ENCODE results near the gene CCDC187.

CCDC187 gene

DNA sequence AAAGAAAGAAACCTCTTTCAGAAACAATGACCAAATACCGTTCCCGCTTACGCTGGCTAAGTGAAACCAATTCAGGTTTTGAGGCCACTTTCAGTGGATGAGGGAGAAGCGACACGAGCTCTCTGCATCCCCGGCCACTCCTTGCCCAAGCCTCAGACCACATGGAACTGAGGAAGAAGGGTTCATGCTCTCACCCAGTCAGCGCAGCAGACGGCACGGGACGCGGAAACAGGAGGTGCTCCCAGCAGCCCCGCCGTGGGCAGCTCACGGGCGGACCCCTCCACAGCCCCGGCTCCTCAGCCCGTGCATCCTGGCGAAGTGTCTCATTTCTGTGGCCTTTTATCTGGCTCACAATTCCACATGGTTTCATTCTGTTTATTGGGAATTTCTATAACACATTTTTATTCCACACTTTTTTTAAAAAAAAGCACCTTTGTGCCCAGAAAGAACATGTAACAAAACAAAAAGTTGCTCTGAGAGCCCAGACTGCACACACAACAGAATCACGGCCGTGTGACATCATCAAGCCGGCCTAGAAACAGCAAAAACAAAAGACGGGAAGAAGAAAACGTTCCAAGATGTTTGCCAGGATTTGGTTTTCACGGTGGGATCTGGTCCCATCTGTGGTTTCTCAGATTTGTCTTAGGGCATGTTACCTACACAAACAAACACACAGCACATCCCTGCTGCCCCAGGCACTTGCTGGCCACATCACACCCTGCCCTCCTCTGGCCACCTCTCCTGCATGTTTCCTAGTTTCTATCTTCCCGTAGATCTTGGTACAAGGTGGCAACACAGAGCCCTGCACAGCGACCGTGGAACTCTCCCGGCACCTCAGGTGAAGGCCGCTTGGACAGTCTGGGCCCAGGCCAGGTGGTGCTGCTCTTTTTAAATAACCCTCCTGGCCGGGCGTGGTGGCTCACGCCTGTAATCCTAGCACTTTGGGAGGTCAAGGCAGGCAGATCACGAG, 74.5 kb downstream of the CCDC187 start:
- FAIRE-seq: no peak
- DNase-seq (ENCODE audit: insufficient read length, low spot score): no peak
- TF ChIP-seq POU2F2 (IDR thresholded peaks at IDR 0.05; ENCODE audit: low read depth, low read length) (no peak), PAX5 (IDR thresholded peaks at IDR 0.05; ENCODE audit: insufficient read depth, low read length, severe bottlenecking) (no peak), POLR2A (IDR thresholded peaks at IDR 0.05; ENCODE audit: low read depth, low read length) (no peak), SPI1 (IDR thresholded peaks at IDR 0.05; ENCODE audit: low read depth, low read length) (no peak), TAF1 (IDR thresholded peaks at IDR 0.05; ENCODE audit: low read depth, low read length) (no peak), POLR2AphosphoS5 (IDR thresholded peaks at IDR 0.05; ENCODE audit: low read depth, low read length) (no peak)

- DNase-seq (ENCODE audit: insufficient read length, low spot score) (no peak), FAIRE-seq (no peak)
Measured at GRCh38 chr9:136228107-136228875, 75.6 kb downstream of the CCDC187 start.

GRCh38 chr9:136226680-136227407, 77.0 kb downstream of the CCDC187 start:
- DNase-seq (ENCODE audit: insufficient read length, low spot score) (no peak), FAIRE-seq (no peak)
- TF ChIP-seq PAX5 (IDR thresholded peaks at IDR 0.05; ENCODE audit: insufficient read depth, low read length, severe bottlenecking): no peak
- TF ChIP-seq POLR2A (IDR thresholded peaks at IDR 0.05; ENCODE audit: low read depth, low read length): no peak
- TF ChIP-seq SPI1 (IDR thresholded peaks at IDR 0.05; ENCODE audit: low read depth, low read length): no peak
- no peak for TF ChIP-seq POLR2AphosphoS5 (IDR thresholded peaks at IDR 0.05; ENCODE audit: low read depth, low read length)
- TF ChIP-seq POU2F2 (IDR thresholded peaks at IDR 0.05; ENCODE audit: low read depth, low read length): no peak
- TF ChIP-seq TAF1 (IDR thresholded peaks at IDR 0.05; ENCODE audit: low read depth, low read length): no peak

More at GRCh38 chr9:136228107-136228875, 75.6 kb downstream of the CCDC187 start:
- TF ChIP-seq TAF1 (IDR thresholded peaks at IDR 0.05; ENCODE audit: low read depth, low read length) (no peak), SPI1 (IDR thresholded peaks at IDR 0.05; ENCODE audit: low read depth, low read length) (no peak), POLR2A (IDR thresholded peaks at IDR 0.05; ENCODE audit: low read depth, low read length) (no peak), POU2F2 (IDR thresholded peaks at IDR 0.05; ENCODE audit: low read depth, low read length) (no peak), POLR2AphosphoS5 (IDR thresholded peaks at IDR 0.05; ENCODE audit: low read depth, low read length) (no peak), PAX5 (IDR thresholded peaks at IDR 0.05; ENCODE audit: insufficient read depth, low read length, severe bottlenecking) (no peak)

DNA sequence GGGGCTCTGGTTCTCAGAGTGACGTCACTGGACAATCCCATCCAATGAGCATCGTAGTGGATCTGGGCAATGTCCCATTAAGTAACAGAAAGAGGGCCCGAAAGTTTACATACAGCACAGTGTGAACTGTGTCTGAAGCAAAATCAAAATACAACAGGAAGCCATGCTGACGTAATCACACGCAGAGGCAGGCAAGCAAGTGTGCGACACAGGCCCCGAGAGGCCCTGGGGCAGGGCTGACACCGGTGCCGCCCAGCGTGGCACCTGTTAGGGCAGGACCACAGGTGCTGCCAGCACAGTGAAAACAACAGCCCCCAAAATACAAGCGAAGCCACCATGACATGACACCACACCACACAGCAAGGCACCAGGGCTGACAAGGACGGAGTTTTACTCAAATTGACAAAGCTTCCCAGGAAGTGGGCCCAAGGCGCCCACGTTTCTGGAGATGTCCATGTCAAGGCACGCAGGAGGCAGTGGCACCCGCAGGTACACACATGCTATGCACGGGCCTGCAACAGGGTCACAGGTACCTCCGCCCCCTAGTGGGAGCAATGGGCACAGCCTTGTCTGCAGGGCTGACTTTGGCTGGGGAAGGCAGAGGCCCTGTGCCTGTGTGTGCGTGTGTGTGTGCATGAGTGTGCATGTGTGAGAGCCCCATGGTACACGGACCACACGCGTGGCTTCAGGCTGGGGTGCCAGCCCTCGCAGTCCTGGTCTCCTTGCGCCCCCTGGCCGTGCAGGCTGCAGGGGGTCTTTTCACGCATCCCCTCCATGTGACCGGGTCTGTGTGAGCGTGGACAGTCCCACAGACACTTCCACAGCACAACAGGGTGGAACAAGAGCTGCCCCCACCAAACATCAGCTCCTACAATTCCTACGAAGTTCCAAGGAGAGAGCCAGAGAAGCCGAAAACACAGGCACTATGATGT, 77.9 kb downstream of the CCDC187 start:
- FAIRE-seq (peak; percentile 96), DNase-seq (ENCODE audit: insufficient read length, low spot score) (peak; percentile 95)
- 0 out of 2 replicates have a peak, but pooled peaks have one; percentile 38 for TF ChIP-seq POU2F2 (IDR thresholded peaks at IDR 0.05; ENCODE audit: low read depth, low read length)
- no peak for TF ChIP-seq SPI1 (IDR thresholded peaks at IDR 0.05; ENCODE audit: low read depth, low read length)

DNA sequence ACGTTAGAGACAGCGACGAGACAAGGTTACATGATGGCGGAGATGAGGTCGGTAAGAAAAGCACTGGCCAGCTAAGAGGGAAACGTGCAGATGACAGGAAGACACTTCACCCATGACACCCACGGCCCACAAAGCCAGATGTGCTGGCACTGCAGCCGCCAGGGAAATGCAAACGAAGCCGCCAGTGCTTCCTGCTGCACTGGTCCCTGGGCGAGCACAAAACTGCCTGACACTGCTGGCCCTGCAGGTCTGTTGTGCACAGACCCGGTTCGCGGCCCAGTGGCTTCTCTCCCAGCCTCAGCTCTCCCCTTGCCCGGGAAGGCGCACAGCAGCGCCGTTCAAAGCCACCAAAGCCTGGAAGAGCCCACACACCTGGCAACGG, 78.5 kb downstream of the CCDC187 start:
- FAIRE-seq (no peak), DNase-seq (ENCODE audit: insufficient read length, low spot score) (peak; percentile 51)
- peak; percentile 53; the same call in 1 of the 2 replicates for TF ChIP-seq POU2F2 (IDR thresholded peaks at IDR 0.05; ENCODE audit: low read depth, low read length)
- no peak for TF ChIP-seq TAF1 (IDR thresholded peaks at IDR 0.05; ENCODE audit: low read depth, low read length)

DNA sequence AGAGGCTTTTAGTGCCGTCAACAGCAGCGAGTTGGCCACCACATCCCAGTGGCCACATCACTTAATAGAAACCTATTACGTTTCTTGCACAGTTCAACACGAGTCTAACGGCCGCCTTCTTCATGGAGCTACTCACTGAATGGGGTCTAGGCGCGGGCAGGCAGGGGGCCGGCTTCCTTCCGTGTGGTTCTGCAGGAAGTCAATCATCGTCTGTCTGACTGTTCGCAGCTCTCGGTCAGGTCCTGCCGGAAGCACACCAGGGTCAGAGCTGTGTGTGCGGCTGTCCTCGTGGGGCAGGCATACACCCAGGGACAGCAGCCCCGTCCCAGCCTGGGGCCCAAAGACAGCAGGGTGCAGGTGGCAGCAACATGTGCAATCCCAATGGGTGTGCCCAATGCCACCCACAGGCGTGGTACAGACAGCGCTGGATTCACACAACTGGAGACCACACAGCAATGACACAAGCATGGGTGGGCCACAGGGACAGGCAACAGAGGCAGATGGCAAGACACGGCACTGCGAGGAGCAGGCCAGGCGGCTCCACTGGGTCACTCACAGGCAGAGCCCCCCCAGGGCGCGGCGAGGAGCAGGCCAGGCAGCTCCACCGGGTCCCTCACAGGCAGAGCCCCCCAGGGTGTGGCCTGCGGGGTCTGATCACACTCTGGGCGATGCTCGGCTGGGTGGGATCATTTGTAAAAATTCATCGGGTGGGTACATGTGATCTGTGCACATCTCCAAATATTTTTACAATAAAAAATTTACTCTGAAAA, 79.8 kb downstream of the CCDC187 start:
- TF ChIP-seq POLR2AphosphoS5 (IDR thresholded peaks at IDR 0.05; ENCODE audit: low read depth, low read length) (no peak), POLR2A (IDR thresholded peaks at IDR 0.05; ENCODE audit: low read depth, low read length) (no peak), PAX5 (IDR thresholded peaks at IDR 0.05; ENCODE audit: insufficient read depth, low read length, severe bottlenecking) (no peak), SPI1 (IDR thresholded peaks at IDR 0.05; ENCODE audit: low read depth, low read length) (no peak), TAF1 (IDR thresholded peaks at IDR 0.05; ENCODE audit: low read depth, low read length) (no peak), POU2F2 (IDR thresholded peaks at IDR 0.05; ENCODE audit: low read depth, low read length) (no peak)
- FAIRE-seq: peak; percentile 48
- DNase-seq (ENCODE audit: insufficient read length, low spot score): no peak

GRCh38 chr9:136222906-136223285, 81.0 kb downstream of the CCDC187 start:
- TF ChIP-seq POU2F2 (IDR thresholded peaks at IDR 0.05; ENCODE audit: low read depth, low read length) (no peak), POLR2AphosphoS5 (IDR thresholded peaks at IDR 0.05; ENCODE audit: low read depth, low read length) (no peak), TAF1 (IDR thresholded peaks at IDR 0.05; ENCODE audit: low read depth, low read length) (no peak), POLR2A (IDR thresholded peaks at IDR 0.05; ENCODE audit: low read depth, low read length) (no peak), PAX5 (IDR thresholded peaks at IDR 0.05; ENCODE audit: insufficient read depth, low read length, severe bottlenecking) (no peak), SPI1 (IDR thresholded peaks at IDR 0.05; ENCODE audit: low read depth, low read length) (no peak)
- FAIRE-seq (no peak), DNase-seq (ENCODE audit: insufficient read length, low spot score) (no peak)

All from GM12891 (cell line).